Hepatocyte (in vitro differentiated cells): ENCODE results near the gene KIFC3. TPM values are rescaled to one million over a fixed set of nuclear protein-coding genes. Genes with fewer than 3 reads are reported as not detected.

Experiments used
- DNase-seq: peaks from one replicate; pipeline ENCODE4 v3.0.0-alpha.2; 2016; ENCODE audit warnings: low spot score
- H2AFZ ChIP-seq: fragments of 200-600 bp; sonication (generic); 2 replicates; pipeline ENCODE4 v1.6.0; 2016; ENCODE audit warnings: antibody characterized with exemption, mild to moderate bottlenecking
- H3K27ac ChIP-seq: fragments of 200-600 bp; sonication (generic); 2 replicates; pipeline ENCODE4 v1.5.1; 2016; ENCODE audit warnings: mild to moderate bottlenecking
- H3K27me3 ChIP-seq: fragments of 200-600 bp; sonication (generic); 2 replicates; pipeline ENCODE4 v1.6.1; 2016
- H3K36me3 ChIP-seq: fragments of 200-600 bp; sonication (generic); replicated peaks from 2 replicates; pipeline ENCODE4 v1.5.1; 2016; ENCODE audit warnings: low read depth; ENCODE audit not compliant: insufficient read depth
- H3K4me1 ChIP-seq: fragments of 200-600 bp; sonication (generic); 2 replicates; pipeline ENCODE4 v1.5.1; 2016; ENCODE audit warnings: mild to moderate bottlenecking, moderate library complexity; ENCODE audit not compliant: insufficient read depth
- H3K4me2 ChIP-seq: fragments of 200-600 bp; sonication (generic); 2 replicates; pipeline ENCODE4 v1.6.0; 2016
- H3K4me3 ChIP-seq: fragments of 200-600 bp; sonication (generic); 2 replicates; pipeline ENCODE4 v1.5.1; 2016; ENCODE audit warnings: mild to moderate bottlenecking
- H3K79me2 ChIP-seq: fragments of 200-600 bp; sonication (generic); 2 replicates; pipeline ENCODE4 v1.6.0; 2017; ENCODE audit warnings: mild to moderate bottlenecking
- H3K9me2 ChIP-seq: fragments of 200-600 bp; sonication (generic); replicated peaks from 2 replicates; pipeline ENCODE4 v1.6.0; 2017; ENCODE audit warnings: mild to moderate bottlenecking; ENCODE audit not compliant: insufficient read depth
- H3K9me3 ChIP-seq: fragments of 200-600 bp; sonication (generic); 2 replicates; pipeline ENCODE4 v1.5.1; 2016; ENCODE audit warnings: low read depth, mild to moderate bottlenecking
- H4K20me1 ChIP-seq: fragments of 200-600 bp; sonication (generic); 2 replicates; pipeline ENCODE4 v1.6.0; 2016; ENCODE audit warnings: mild to moderate bottlenecking; ENCODE audit not compliant: insufficient read depth, poor library complexity, severe bottlenecking
- CTCF ChIP-seq: fragments of 200-600 bp; sonication (generic); IDR thresholded peaks from 2 replicates; pipeline ENCODE4 v1.5.1; 2016; ENCODE audit warnings: antibody characterized with exemption, mild to moderate bottlenecking; ENCODE audit not compliant: poor library complexity
- EZH2 ChIP-seq: fragments of 200-600 bp; sonication (generic); IDR thresholded peaks from 2 replicates; pipeline ENCODE4 v1.6.1; 2016; ENCODE audit warnings: antibody characterized with exemption, mild to moderate bottlenecking, borderline replicate concordance
- EZH2phosphoT487 ChIP-seq: fragments of 200-600 bp; sonication (generic); IDR thresholded peaks from one replicate; pipeline ENCODE4 v1.6.1; 2018; ENCODE audit warnings: antibody characterized with exemption, mild to moderate bottlenecking, low read depth, moderate library complexity; ENCODE audit not compliant: unreplicated experiment, severe bottlenecking
- WGBS: methylation state at CpG from one replicate; pipeline ENCODE4 v1.1.6; 2016; ENCODE audit warnings: low lambda C conversion rate; ENCODE audit errors: missing lambda C conversion rate; 5-methylcytosine and 5-hydroxymethylcytosine counted together
- polyA plus RNA-seq: library from polyadenylated mRNA; unstranded; fragments of >200 nt; fragmentation: Nextera tagmentation; extraction: Ambion mirVana; gene quantifications from 2 replicates; pipeline ENCODE4 v1.2.1, GENCODE V29; 2016
- total RNA-seq: library from RNA; depleted of rRNA; stranded (reverse); fragments of >200 nt; gene quantifications from 2 replicates; pipeline ENCODE4 v1.2.3, GENCODE V29; 2014

The KIFC3 gene
- total and polyA plus RNA-seq, 2 experiments from 2014 or later = 49.7 to 55.3 TPM

- H3K36me3 ChIP-seq = no peaks in the 10 kb centered on the region
- no peaks in the 10 kb centered on the region for H4K20me1 ChIP-seq
- H2AFZ ChIP-seq = no peak overlapping the region
- H3K27ac ChIP-seq = peak overlapping the region; percentile 92
- H3K9me2 ChIP-seq = no peaks in the 10 kb centered on the region
- TF ChIP-seq EZH2phosphoT487 = no peak
- no peak for TF ChIP-seq CTCF
- no peak for TF ChIP-seq EZH2
- H3K4me2 ChIP-seq = peak overlapping the region; percentile 41
- no peaks in the 10 kb centered on the region for H3K9me3 ChIP-seq
- 44% methylated on average over 14 of the region's 14 CpGs for WGBS
- peak; percentile 93 for DNase-seq
- H3K4me3 ChIP-seq = no peak overlapping the region
- H3K79me2 ChIP-seq = no peaks in the 10 kb centered on the region
- peaks cover 29% of the 10 kb centered on the region for H3K4me1 ChIP-seq
- no peaks in the 10 kb centered on the region for H3K27me3 ChIP-seq
Measured at GRCh38 chr16:57810197-57811031, 8.1 kb upstream of the KIFC3 start.

GRCh38 chr16:57809276-57810196 is 7.2 kb upstream of the KIFC3 start:
- Histone ChIP-seq H2AFZ (no peak overlapping the region), H3K4me3 (no peak overlapping the region), H3K27ac (peak overlapping the region; percentile 75), H3K4me2 (peak overlapping the region; percentile 41), H3K27me3 (no peaks in the 10 kb centered on the region), H4K20me1 (no peaks in the 10 kb centered on the region), H3K9me3 (no peaks in the 10 kb centered on the region), H3K9me2 (no peaks in the 10 kb centered on the region), H3K79me2 (no peaks in the 10 kb centered on the region), H3K36me3 (no peaks in the 10 kb centered on the region), H3K4me1 (peaks cover 29% of the 10 kb centered on the region)
- WGBS = 90% methylated on average over 15 of the region's 15 CpGs
- TF ChIP-seq EZH2 (no peak), CTCF (no peak), EZH2phosphoT487 (no peak)
- DNase-seq = no peak

- no peaks in the 10 kb centered on the region for H4K20me1 ChIP-seq
- no peaks in the 10 kb centered on the region for H3K9me2 ChIP-seq
- H3K27me3 ChIP-seq = no peaks in the 10 kb centered on the region
- H3K9me3 ChIP-seq = no peaks in the 10 kb centered on the region
- H3K4me3 ChIP-seq = no peak overlapping the region
- no peak overlapping the region for H2AFZ ChIP-seq
- WGBS = 53% methylated on average over 2 of the region's 2 CpGs
- H3K4me2 ChIP-seq = peak overlapping the region; percentile 67
- peaks cover 36% of the 10 kb centered on the region for H3K4me1 ChIP-seq
- no peaks in the 10 kb centered on the region for H3K36me3 ChIP-seq
- no peak for DNase-seq
- TF ChIP-seq CTCF = no peak
- TF ChIP-seq EZH2 = no peak
- no peak for TF ChIP-seq EZH2phosphoT487
- H3K79me2 ChIP-seq = no peaks in the 10 kb centered on the region
- peak overlapping the region; percentile 59 for H3K27ac ChIP-seq
Measured at GRCh38 chr16:57808589-57809228, 6.4 kb upstream of the KIFC3 start.
